HCT116 (cell line): ENCODE data around the gene CYTH2. TPM values are rescaled to one million over a fixed set of nuclear protein-coding genes. Genes with fewer than 3 reads are reported as not detected.
"Not testable (repeated sequence)": the region's sequence is repeated elsewhere in the genome, so short reads cannot be mapped to it uniquely, and the experiment has no call there.

Experiments
- ATAC-seq: fragments of 200-7000 bp; cut with Tn5 transposase; 2 replicates; pipeline ENCODE4 v1.9.1; 2020; ENCODE audit warnings: mild to moderate bottlenecking, moderate library complexity
- BruUV-seq: library from RNA; stranded (reverse); fragments of 400-500 nt; replicated peaks from 2 replicates; lab custom pipeline; 2021; lab: Mats Ljungman, UMichigan
- CTCF ChIA-PET: fragments of 300-600 bp; sonication (Branson Sonifier 250); formaldehyde crosslinking; loops from one replicate; lab custom pipeline; 2021; ENCODE audit warnings: antibody characterized with exemption; lab: Charles Lee
- POLR2A ChIA-PET: fragments of 300-600, 350-600 bp; sonication (Branson Sonifier 250); formaldehyde crosslinking; loops from one replicate; lab custom pipeline; 2021; ENCODE audit warnings: antibody characterized with exemption; lab: Charles Lee
- RAD21 ChIA-PET, 2 experiments: fragments of 300-600 bp; sonication (Branson Sonifier 250); formaldehyde crosslinking; loops; one replicate each; lab custom pipeline; 2023; ENCODE audit warnings: low total read pairs in 2 of 2; ENCODE audit not compliant: uncharacterized antibody in 2 of 2, unreplicated experiment in 2 of 2, low non-redundant PET in 1 of 2; lab: Charles Lee
- DNase-seq: peaks from one replicate; pipeline ENCODE4 v3.0.0-alpha.2; 2010; ENCODE audit warnings: low read depth, low spot score
- H2AFZ ChIP-seq: fragments of 200-600 bp; shearing (Covaris generic), sonication (generic); 2 replicates; pipeline ENCODE4 v1.6.1; 2017; ENCODE audit warnings: low read depth, mixed run types, mixed read lengths, antibody characterized with exemption, low read length; ENCODE audit not compliant: poor library complexity, severe bottlenecking
- H3K27ac ChIP-seq: 2 replicates; pipeline ENCODE4 v1.5.1; 2012; ENCODE audit warnings: low read depth, low read length
- H3K27me3 ChIP-seq: fragments of 200-600 bp; sonication (generic); 2 replicates; pipeline ENCODE4 v1.6.1; 2016; ENCODE audit warnings: mixed run types, low read length, mixed read lengths; ENCODE audit not compliant: insufficient read depth
- H3K36me3 ChIP-seq, 2 experiments: fragments of 200-500 bp in 1 of 2; fragments of 200-600 bp in 1 of 2; sonication (Bioruptor generic) in 1 of 2; sonication (generic) in 1 of 2; 2 replicates each; pipeline versions ENCODE4 v1.5.1 to v1.6.1; 2014 to 2016; ENCODE audit warnings: low read length in 2 of 2, inconsistent platforms in 1 of 2, mixed read lengths in 1 of 2, mixed run types in 1 of 2; ENCODE audit not compliant: insufficient read depth in 2 of 2, control insufficient read depth in 1 of 2
- H3K4me1 ChIP-seq, 2 experiments: fragments of 200-600 bp in 1 of 2; sonication (generic) in 1 of 2; 2 replicates each; pipeline versions ENCODE4 v1.5.1 to v1.6.1; 2012 to 2017; ENCODE audit warnings: low read length in 2 of 2, inconsistent platforms in 1 of 2, mild to moderate bottlenecking in 1 of 2, mixed read lengths in 1 of 2, mixed run types in 1 of 2, moderate library complexity in 1 of 2; ENCODE audit not compliant: insufficient read depth in 2 of 2, control insufficient read depth in 1 of 2
- H3K4me2 ChIP-seq: fragments of 200-600 bp; sonication (generic); 2 replicates; pipeline ENCODE4 v1.6.1; 2017; ENCODE audit warnings: mixed run types, low read length, mixed read lengths
- H3K4me3 ChIP-seq, 2 experiments: fragments of 200-600 bp in 1 of 2; sonication (generic) in 1 of 2; replicated peaks in 1 of 2; 2 replicates each; pipeline ENCODE4 v1.5.1; 2011 to 2016; ENCODE audit warnings: low read length in 2 of 2, control low read depth in 1 of 2, low read depth in 1 of 2, mild to moderate bottlenecking in 1 of 2, mixed read lengths in 1 of 2, mixed run types in 1 of 2
- H3K79me2 ChIP-seq: fragments of 200-600 bp; sonication (generic); 2 replicates; pipeline ENCODE4 v1.6.1; 2017; ENCODE audit warnings: mild to moderate bottlenecking, mixed run types, low read length, moderate library complexity, mixed read lengths; ENCODE audit not compliant: insufficient read depth
- H3K9ac ChIP-seq: fragments of 200-600 bp; sonication (generic); 2 replicates; pipeline ENCODE4 v1.6.1; 2016; ENCODE audit warnings: low read length, mixed read lengths
- H3K9me2 ChIP-seq: fragments of 200-600 bp; sonication (generic), shearing (Covaris generic); 2 replicates; pipeline ENCODE4 v1.6.1; 2017; ENCODE audit warnings: mixed run types, mild to moderate bottlenecking, moderate library complexity; ENCODE audit not compliant: insufficient read depth
- H3K9me3 ChIP-seq, 2 experiments: fragments of 200-500 bp in 1 of 2; fragments of 200-600 bp in 1 of 2; sonication (Bioruptor generic) in 1 of 2; sonication (generic) in 1 of 2; 2 replicates each; pipeline ENCODE4 v1.6.1; 2014 to 2017; ENCODE audit warnings: low read length in 2 of 2, mixed read lengths in 2 of 2, inconsistent platforms in 1 of 2, low read depth in 1 of 2, mild to moderate bottlenecking in 1 of 2, mixed run types in 1 of 2, moderate library complexity in 1 of 2; ENCODE audit not compliant: control insufficient read depth in 1 of 2, insufficient read depth in 1 of 2
- H4K20me1 ChIP-seq: fragments of 200-600 bp; sonication (generic), shearing (Covaris generic); 2 replicates; pipeline ENCODE4 v1.6.1; 2017; ENCODE audit warnings: mixed run types, mild to moderate bottlenecking, moderate library complexity; ENCODE audit not compliant: insufficient read depth
- EZH2 ChIP-seq: fragments of 200-600 bp; sonication (generic); IDR thresholded peaks from 2 replicates; pipeline ENCODE4 v1.6.1; 2017; ENCODE audit warnings: antibody characterized with exemption, mixed run types
- JUND ChIP-seq: IDR thresholded peaks from 2 replicates; pipeline ENCODE4 v1.6.1; 2012
- POLR2A ChIP-seq: IDR thresholded peaks from 2 replicates; pipeline ENCODE4 v1.7.0; 2011; ENCODE audit warnings: borderline replicate concordance; ENCODE audit not compliant: insufficient read depth, insufficient read length; ENCODE audit errors: extremely low read depth
- YY1 ChIP-seq: IDR thresholded peaks from 2 replicates; pipeline ENCODE4 v1.6.1; 2011; ENCODE audit warnings: low read length, low read depth, moderate library complexity, mild to moderate bottlenecking; ENCODE audit not compliant: insufficient replicate concordance; ENCODE audit errors: extremely low read depth
- ZBTB33 ChIP-seq: IDR thresholded peaks from 2 replicates; pipeline ENCODE4 v1.6.1; 2011; ENCODE audit warnings: mild to moderate bottlenecking, low read length, moderate library complexity; ENCODE audit not compliant: insufficient replicate concordance; ENCODE audit errors: extremely low read depth
- ZNF274 ChIP-seq: fragments of 200-500 bp; sonication (Bioruptor generic); IDR thresholded peaks from 2 replicates; pipeline ENCODE4 v1.6.1; 2014; ENCODE audit warnings: mild to moderate bottlenecking, low read depth, low read length, inconsistent platforms
- intact Hi-C: fragments of 100-400 bp; cut with micrococcal nuclease; formaldehyde crosslinking; loops from 2 replicates; pipeline ENCODE4 v1.10.0; 2022
- total RNA-seq: library from RNA; stranded (reverse); gene quantifications from one replicate; pipeline ENCODE4 v1.2.1, GENCODE V29; 2021; ENCODE audit not compliant: unreplicated experiment

Gene CYTH2
- total RNA-seq, 1 experiment from 2014 or later = 75.3 TPM

GRCh38 chr19:48518207-48518606 lies 49.0 kb downstream of the CYTH2 start:
- no TSS peak for BruUV-seq

GRCh38 chr19:48519426-48519825 lies 50.3 kb downstream of the CYTH2 start:
- H2AFZ ChIP-seq, BruUV-seq, H3K27me3 ChIP-seq, RAD21 ChIA-PET, H3K36me3 ChIP-seq, H3K27ac ChIP-seq, H3K79me2 ChIP-seq, intact Hi-C loops, H3K9me3 ChIP-seq, H3K9me2 ChIP-seq, POLR2A ChIA-PET, H4K20me1 ChIP-seq, H3K4me3 ChIP-seq, DNase-seq, H3K9ac ChIP-seq: not testable (repeated sequence)
- peak; percentile 70 for ATAC-seq
- Histone ChIP-seq H3K4me2 (peak overlapping the region; percentile 47), H3K4me1 (peaks cover 13 to 32% of the 10 kb centered on the region in 2 experiments; a peak in 3 of 4 replicates)
- CTCF ChIA-PET = interaction anchor here (0.7 to 1.1 kb wide), 2 partner anchors 65 kb away, joined by 3 read pairs; no protein-coding TSS in a partner anchor

More at GRCh38 chr19:48518207-48518606, 49.0 kb downstream of the CYTH2 start:
- no peaks in the 10 kb centered on the region for H4K20me1 ChIP-seq
- no peaks in the 10 kb centered on the region for H3K9me2 ChIP-seq
- ChIA-PET POLR2A (no interaction called here), RAD21 (no interaction called here), CTCF (interaction anchor here (1.1 to 1.5 kb wide), 2 partner anchors 13 to 66 kb away, joined by 3 to 4 read pairs; no protein-coding TSS in a partner anchor)
- DNase-seq (no peak), ATAC-seq (no peak)
- no peak overlapping the region for H3K9ac ChIP-seq
- H3K27me3 ChIP-seq = no peaks in the 10 kb centered on the region
- no peak overlapping the region for H3K27ac ChIP-seq
- H3K4me2 ChIP-seq = no peak overlapping the region
- intact Hi-C loops = no loop called here
- H2AFZ ChIP-seq = no peak overlapping the region
- peaks cover 13 to 43% of the 10 kb centered on the region in 2 experiments; a peak in 3 of 4 replicates for H3K4me1 ChIP-seq
- no peaks in the 10 kb centered on the region for H3K9me3 ChIP-seq
- H3K79me2 ChIP-seq = no peaks in the 10 kb centered on the region
- H3K36me3 ChIP-seq = no peaks in the 10 kb centered on the region
- no peak for TF ChIP-seq JUND
- no peak for TF ChIP-seq EZH2
- TF ChIP-seq ZBTB33 = no peak
- TF ChIP-seq YY1 = no peak
- TF ChIP-seq ZNF274 = no peak
- no peak for TF ChIP-seq POLR2A
- H3K4me3 ChIP-seq = no peak overlapping the region
